PC-9 (cell line): ENCODE results near the gene CDC42BPB. TPM values are rescaled to one million over a fixed set of nuclear protein-coding genes. Genes with fewer than 3 reads are reported as not detected.

Experiments used
- BruUV-seq: library from RNA; stranded (reverse); fragments of 400-500 nt; replicated peaks from 2 replicates; lab custom pipeline; 2021; lab: Mats Ljungman, UMichigan
- CTCF ChIA-PET: fragments of 300-600 bp; sonication (Branson Sonifier 250); formaldehyde crosslinking; loops from one replicate; lab custom pipeline; 2022; ENCODE audit warnings: antibody characterized with exemption; lab: Charles Lee
- POLR2A ChIA-PET: fragments of 300-600 bp; sonication (Branson Sonifier 250); formaldehyde crosslinking; loops from one replicate; lab custom pipeline; 2022; ENCODE audit warnings: antibody characterized with exemption; ENCODE audit not compliant: unreplicated experiment; lab: Charles Lee
- DNase-seq, 2 experiments: peaks; one replicate each; pipeline versions ENCODE4 v3.0.0 to v3.0.0-alpha.2; 2015 to 2022; ENCODE audit warnings: mixed read lengths in 1 of 2
- H2AFZ ChIP-seq: fragments of 200-600 bp; sonication (generic); 2 replicates; pipeline ENCODE4 v1.8.1; 2017; ENCODE audit warnings: antibody characterized with exemption
- H3F3A ChIP-seq: fragments of 200-600 bp; sonication (generic); 2 replicates; pipeline ENCODE4 v1.8.1; 2017; ENCODE audit warnings: antibody characterized with exemption, mild to moderate bottlenecking, low read depth; ENCODE audit not compliant: insufficient read depth
- H3K27ac ChIP-seq: fragments of 200-600 bp; sonication (generic); 2 replicates; pipeline ENCODE4 v1.6.1; 2016; ENCODE audit warnings: mixed run types
- H3K27me3 ChIP-seq: fragments of 200-600 bp; sonication (generic); 2 replicates; pipeline ENCODE4 v1.6.1; 2016; ENCODE audit warnings: low read depth, mixed run types; ENCODE audit not compliant: insufficient read depth
- H3K36me3 ChIP-seq: fragments of 200-600 bp; sonication (generic); 2 replicates; pipeline ENCODE4 v1.6.1; 2016; ENCODE audit warnings: low read depth, mixed run types
- H3K4me1 ChIP-seq: fragments of 200-600 bp; sonication (generic); replicated peaks from 2 replicates; pipeline ENCODE4 v1.6.1; 2016; ENCODE audit warnings: mixed run types; ENCODE audit not compliant: insufficient read depth
- H3K4me2 ChIP-seq: fragments of 200-600 bp; sonication (generic); 2 replicates; pipeline ENCODE4 v1.6.1; 2017; ENCODE audit warnings: mixed run types
- H3K4me3 ChIP-seq: fragments of 200-600 bp; sonication (generic); 2 replicates; pipeline ENCODE4 v1.6.1; 2016; ENCODE audit warnings: mixed run types
- H3K79me2 ChIP-seq: fragments of 200-600 bp; sonication (generic); 2 replicates; pipeline ENCODE4 v1.6.1; 2017; ENCODE audit warnings: low read depth, mixed run types
- H3K9me2 ChIP-seq: fragments of 200-600 bp; sonication (generic); 2 replicates; pipeline ENCODE4 v1.8.1; 2017; ENCODE audit warnings: mild to moderate bottlenecking; ENCODE audit not compliant: insufficient read depth
- H3K9me3 ChIP-seq: fragments of 200-600 bp; sonication (generic); 2 replicates; pipeline ENCODE4 v1.8.1; 2016; ENCODE audit warnings: low read depth; ENCODE audit not compliant: insufficient read depth
- H4K20me1 ChIP-seq: fragments of 200-600 bp; sonication (generic); 2 replicates; pipeline ENCODE4 v1.8.1; 2017; ENCODE audit not compliant: insufficient read depth
- EZH2 ChIP-seq: fragments of 200-600 bp; sonication (generic); IDR thresholded peaks from 2 replicates; pipeline ENCODE4 v1.8.0; 2017; ENCODE audit warnings: antibody characterized with exemption, low read depth
- intact Hi-C: fragments of 100-400 bp; cut with micrococcal nuclease; formaldehyde crosslinking; loops from one replicate; pipeline ENCODE4 v1.10.0; 2022; ENCODE audit not compliant: unreplicated experiment
- total RNA-seq: library from RNA; stranded (reverse); gene quantifications from 2 replicates; pipeline ENCODE4 v1.2.3, GENCODE V29; 2021
- TF ChIP-seq, protein P1 (sequence below): fragments of 200-600 bp; sonication (generic); conservative IDR thresholded peaks from 2 replicates; pipeline ENCODE4 v1.6.1; 2017; ENCODE audit warnings: mixed run types, antibody characterized with exemption, mild to moderate bottlenecking, moderate library complexity

CDC42BPB gene
- total RNA-seq, 1 experiment from 2014 or later, result 203 TPM

DNA sequence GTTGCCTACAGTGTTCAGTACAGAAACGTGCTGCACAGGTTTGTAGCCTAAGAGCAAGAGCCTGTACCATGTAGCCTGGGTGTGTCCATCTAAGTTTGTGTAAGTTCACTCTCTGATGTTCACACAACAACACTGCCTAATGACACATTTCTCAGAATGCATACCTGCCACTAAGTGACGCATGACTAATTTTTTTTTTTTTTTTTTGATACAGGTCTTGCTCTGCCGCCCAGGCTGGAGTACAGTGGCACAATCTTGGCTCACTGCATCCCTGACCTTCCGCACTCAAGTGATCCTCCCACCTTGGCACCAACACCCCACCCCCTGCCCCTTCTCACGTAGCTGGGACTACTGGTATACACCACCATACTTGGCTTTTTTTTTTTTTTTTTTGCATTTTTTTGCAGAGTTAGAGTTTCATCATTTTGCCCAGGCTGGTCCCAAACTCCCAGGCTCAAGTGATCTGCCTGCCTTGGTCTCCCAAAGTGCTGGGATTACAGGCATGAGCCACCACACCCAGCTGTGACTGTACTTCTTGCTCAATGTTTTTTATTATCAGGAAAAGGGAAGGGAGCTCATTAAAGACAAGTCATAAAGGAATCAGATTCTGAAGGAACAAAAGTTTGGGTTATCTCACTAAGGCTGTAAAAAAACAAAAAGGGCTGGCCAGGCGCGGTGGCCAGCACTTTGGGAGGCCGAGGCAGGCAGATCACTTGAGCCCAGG is 10.0 kb upstream of the CDC42BPB start:
- peak overlapping the region; percentile 94 for H3K27ac ChIP-seq
- peaks cover 62% of the 10 kb centered on the region for H3F3A ChIP-seq
- peak; percentile 92 to 100 for DNase-seq
- H3K4me2 ChIP-seq, result peak overlapping the region; percentile 74
- TF ChIP-seq EZH2, result no peak
- TF ChIP-seq, protein P1, sequence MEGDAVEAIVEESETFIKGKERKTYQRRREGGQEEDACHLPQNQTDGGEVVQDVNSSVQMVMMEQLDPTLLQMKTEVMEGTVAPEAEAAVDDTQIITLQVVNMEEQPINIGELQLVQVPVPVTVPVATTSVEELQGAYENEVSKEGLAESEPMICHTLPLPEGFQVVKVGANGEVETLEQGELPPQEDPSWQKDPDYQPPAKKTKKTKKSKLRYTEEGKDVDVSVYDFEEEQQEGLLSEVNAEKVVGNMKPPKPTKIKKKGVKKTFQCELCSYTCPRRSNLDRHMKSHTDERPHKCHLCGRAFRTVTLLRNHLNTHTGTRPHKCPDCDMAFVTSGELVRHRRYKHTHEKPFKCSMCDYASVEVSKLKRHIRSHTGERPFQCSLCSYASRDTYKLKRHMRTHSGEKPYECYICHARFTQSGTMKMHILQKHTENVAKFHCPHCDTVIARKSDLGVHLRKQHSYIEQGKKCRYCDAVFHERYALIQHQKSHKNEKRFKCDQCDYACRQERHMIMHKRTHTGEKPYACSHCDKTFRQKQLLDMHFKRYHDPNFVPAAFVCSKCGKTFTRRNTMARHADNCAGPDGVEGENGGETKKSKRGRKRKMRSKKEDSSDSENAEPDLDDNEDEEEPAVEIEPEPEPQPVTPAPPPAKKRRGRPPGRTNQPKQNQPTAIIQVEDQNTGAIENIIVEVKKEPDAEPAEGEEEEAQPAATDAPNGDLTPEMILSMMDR, result no peak
- H4K20me1 ChIP-seq, result no peaks in the 10 kb centered on the region
- no peaks in the 10 kb centered on the region for H3K9me2 ChIP-seq
- no peaks in the 10 kb centered on the region for H3K79me2 ChIP-seq
- BruUV-seq, result no TSS peak
- H3K27me3 ChIP-seq, result no peaks in the 10 kb centered on the region
- peak overlapping the region; percentile 26; the same call in 1 of the 2 replicates for H2AFZ ChIP-seq
- POLR2A ChIA-PET, result interaction anchor here (0.6 to 0.7 kb wide), 10 partner anchors 12 to 1097 kb away, joined by 3 to 38 read pairs (median 5); partner anchors contain the start of gene KLC1
- no peaks in the 10 kb centered on the region for H3K9me3 ChIP-seq
- intact Hi-C loops, result loop anchor here (1.0 to 5.0 kb wide), 5 partner anchors 10 to 540 kb away; partner anchors contain the start of gene CDC42BPB
- no peaks in the 10 kb centered on the region for H3K36me3 ChIP-seq
- CTCF ChIA-PET, result interaction anchor here (0.5 to 1.0 kb wide), 11 partner anchors 19 to 538 kb away, joined by 3 to 14 read pairs (median 4); no protein-coding TSS in a partner anchor
- peak overlapping the region; percentile 20; the same call in 1 of the 2 replicates for H3K4me3 ChIP-seq
- H3K4me1 ChIP-seq, result peaks cover 60% of the 10 kb centered on the region

DNA sequence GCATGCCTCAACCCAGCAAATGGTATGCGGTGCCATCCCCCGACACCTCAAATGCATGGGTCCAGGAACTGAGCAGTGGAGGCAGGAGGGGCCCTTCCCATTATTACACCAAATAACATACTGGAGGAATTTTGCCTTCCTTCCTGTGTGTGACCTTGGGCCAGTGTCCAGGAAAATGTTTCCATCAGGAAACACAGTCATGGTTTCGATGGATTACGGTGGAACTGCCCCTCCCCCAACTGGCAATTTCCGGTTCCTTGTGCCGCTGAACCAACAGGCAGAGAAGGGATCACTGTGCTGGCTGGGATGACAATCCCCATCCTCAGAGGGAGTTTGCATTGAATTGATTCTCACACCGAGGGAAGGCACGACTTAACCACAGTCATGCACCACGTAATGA is 9.1 kb upstream of the CDC42BPB start:
- no peak overlapping the region for H2AFZ ChIP-seq
- no TSS peak for BruUV-seq
- H3K27me3 ChIP-seq, result no peaks in the 10 kb centered on the region
- intact Hi-C loops, result loop anchor here (2.0 to 5.0 kb wide), 2 partner anchors 40 to 539 kb away; no protein-coding TSS in a partner anchor
- POLR2A ChIA-PET, result interaction anchor here (0.7 kb wide), 1 partner anchor 437 kb away, joined by 3 read pairs; no protein-coding TSS in a partner anchor
- peak overlapping the region; percentile 74 for H3K4me2 ChIP-seq
- H3K9me2 ChIP-seq, result no peaks in the 10 kb centered on the region
- no peaks in the 10 kb centered on the region for H3K9me3 ChIP-seq
- no peaks in the 10 kb centered on the region for H3K79me2 ChIP-seq
- CTCF ChIA-PET, result interaction anchor here (0.6 kb wide), 1 partner anchor 122 kb away, joined by 3 read pairs; no protein-coding TSS in a partner anchor
- H3K4me1 ChIP-seq, result peaks cover 51% of the 10 kb centered on the region
- H3K4me3 ChIP-seq, result no peak overlapping the region
- no peak for DNase-seq
- peak overlapping the region; percentile 94 for H3K27ac ChIP-seq
- no peaks in the 10 kb centered on the region for H3K36me3 ChIP-seq
- peaks cover 63% of the 10 kb centered on the region for H3F3A ChIP-seq
- H4K20me1 ChIP-seq, result no peaks in the 10 kb centered on the region
- TF ChIP-seq EZH2, result no peak
- TF ChIP-seq, protein P1, result no peak

DNA sequence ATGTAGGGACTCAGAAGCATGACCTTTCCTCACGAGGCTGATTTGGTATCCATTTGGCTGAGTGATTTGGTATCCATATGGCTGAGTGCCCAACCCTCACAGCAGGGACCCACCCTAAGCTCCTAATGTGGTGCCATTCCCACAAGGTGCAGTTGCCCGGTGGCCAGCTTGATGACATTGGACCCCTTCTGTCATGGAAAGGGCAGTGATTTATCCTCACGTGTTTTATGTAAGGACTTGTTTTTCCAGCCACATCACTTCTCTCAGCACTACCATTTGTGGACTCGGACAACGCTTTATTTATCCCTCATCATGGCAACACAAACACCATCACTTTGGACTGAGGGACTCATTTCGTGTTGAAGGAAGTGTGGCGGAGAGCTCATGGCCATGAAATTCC is 8.5 kb upstream of the CDC42BPB start:
- no TSS peak for BruUV-seq
- CTCF ChIA-PET, result interaction anchor here (0.5 to 0.6 kb wide), 2 partner anchors 123 to 334 kb away, joined by 3 to 4 read pairs; no protein-coding TSS in a partner anchor
- H3K4me1 ChIP-seq, result peaks cover 45% of the 10 kb centered on the region
- H3K36me3 ChIP-seq, result no peaks in the 10 kb centered on the region
- H3K9me3 ChIP-seq, result no peaks in the 10 kb centered on the region
- intact Hi-C loops, result loop anchor here (2.0 to 5.0 kb wide), 2 partner anchors 39 to 539 kb away; no protein-coding TSS in a partner anchor
- POLR2A ChIA-PET, result interaction anchor here (0.7 kb wide), 1 partner anchor 436 kb away, joined by 3 read pairs; no protein-coding TSS in a partner anchor
- peaks cover 69% of the 10 kb centered on the region for H3F3A ChIP-seq
- H2AFZ ChIP-seq, result no peak overlapping the region
- no peaks in the 10 kb centered on the region for H3K9me2 ChIP-seq
- no peak overlapping the region for H3K4me3 ChIP-seq
- DNase-seq, result no peak
- no peak for TF ChIP-seq EZH2
- TF ChIP-seq, protein P1, result no peak
- H3K27me3 ChIP-seq, result no peaks in the 10 kb centered on the region
- no peaks in the 10 kb centered on the region for H4K20me1 ChIP-seq
- H3K27ac ChIP-seq, result peak overlapping the region; percentile 94
- H3K79me2 ChIP-seq, result peaks cover 2% of the 10 kb centered on the region; the same call in 1 of the 2 replicates
- no peak overlapping the region for H3K4me2 ChIP-seq
